Smooth muscle cell (in vitro differentiated cells): ENCODE results near the gene CHRDL1. TPM values are rescaled to one million over a fixed set of nuclear protein-coding genes. Genes with fewer than 3 reads are reported as not detected.
"Not testable (repeated sequence)": the region's sequence is repeated elsewhere in the genome, so short reads cannot be mapped to it uniquely, and the experiment has no call there.

Experiments used
- DNase-seq: peaks from one replicate; lab custom pipeline; 2025; ENCODE audit not compliant: unreplicated experiment; lab: John Stamatoyannopoulos, UW
- H2AFZ ChIP-seq: fragments of 200-600 bp; sonication (generic); 2 replicates; pipeline ENCODE4 v1.6.0; 2016; ENCODE audit warnings: antibody characterized with exemption, low read depth, mild to moderate bottlenecking
- H3F3A ChIP-seq: fragments of 200-600 bp; sonication (generic); 2 replicates; pipeline ENCODE4 v1.6.0; 2017; ENCODE audit warnings: antibody characterized with exemption, low read depth
- H3K27ac ChIP-seq: fragments of 200-600 bp; sonication (generic); 2 replicates; pipeline ENCODE4 v1.5.1; 2016; ENCODE audit warnings: low read depth, mild to moderate bottlenecking
- H3K27me3 ChIP-seq: fragments of 200-600 bp; sonication (generic); 2 replicates; pipeline ENCODE4 v1.6.1; 2016; ENCODE audit warnings: low read depth, mild to moderate bottlenecking
- H3K36me3 ChIP-seq: fragments of 200-600 bp; sonication (generic); 2 replicates; pipeline ENCODE4 v1.5.1; 2016; ENCODE audit warnings: low read depth
- H3K4me1 ChIP-seq: fragments of 200-600 bp; sonication (generic); 2 replicates; pipeline ENCODE4 v1.5.1; 2016; ENCODE audit warnings: low read depth
- H3K4me2 ChIP-seq: fragments of 200-600 bp; sonication (generic); 2 replicates; pipeline ENCODE4 v1.6.0; 2016; ENCODE audit warnings: mild to moderate bottlenecking
- H3K4me3 ChIP-seq: fragments of 200-600 bp; sonication (generic); 2 replicates; pipeline ENCODE4 v1.5.1; 2016; ENCODE audit warnings: mild to moderate bottlenecking
- H3K79me2 ChIP-seq: fragments of 200-600 bp; sonication (generic); 2 replicates; pipeline ENCODE4 v1.6.0; 2016; ENCODE audit warnings: low read depth, mild to moderate bottlenecking
- H3K9ac ChIP-seq: fragments of 200-600 bp; sonication (generic); 2 replicates; pipeline ENCODE4 v1.6.0; 2016; ENCODE audit warnings: low read depth
- H3K9me3 ChIP-seq: fragments of 200-600 bp; sonication (generic); replicated peaks from 2 replicates; pipeline ENCODE4 v1.5.1; 2016; ENCODE audit warnings: low read depth
- H4K20me1 ChIP-seq: fragments of 200-600 bp; sonication (generic); 2 replicates; pipeline ENCODE4 v1.6.0; 2016; ENCODE audit warnings: low read depth
- CTCF ChIP-seq: fragments of 200-600 bp; sonication (generic); IDR thresholded peaks from 2 replicates; pipeline ENCODE4 v1.5.1; 2017; ENCODE audit warnings: borderline replicate concordance, mild to moderate bottlenecking, antibody characterized with exemption; ENCODE audit not compliant: insufficient read depth, poor library complexity, severe bottlenecking
- WGBS: methylation state at CpG from one replicate; pipeline ENCODE4 v1.1.7; 2016; ENCODE audit warnings: low lambda C conversion rate; 5-methylcytosine and 5-hydroxymethylcytosine counted together
- polyA plus RNA-seq: library from polyadenylated mRNA; unstranded; fragments of >200 nt; fragmentation: Nextera tagmentation; extraction: Ambion mirVana; gene quantifications from 2 replicates; pipeline ENCODE4 v1.2.1, GENCODE V29; 2016
- total RNA-seq: library from RNA; depleted of rRNA; stranded (reverse); fragments of >200 nt; gene quantifications from 2 replicates; pipeline ENCODE4 v1.2.3, GENCODE V29; 2014

The CHRDL1 gene
- total and polyA plus RNA-seq, 2 experiments from 2014 or later, result not detected

DNA sequence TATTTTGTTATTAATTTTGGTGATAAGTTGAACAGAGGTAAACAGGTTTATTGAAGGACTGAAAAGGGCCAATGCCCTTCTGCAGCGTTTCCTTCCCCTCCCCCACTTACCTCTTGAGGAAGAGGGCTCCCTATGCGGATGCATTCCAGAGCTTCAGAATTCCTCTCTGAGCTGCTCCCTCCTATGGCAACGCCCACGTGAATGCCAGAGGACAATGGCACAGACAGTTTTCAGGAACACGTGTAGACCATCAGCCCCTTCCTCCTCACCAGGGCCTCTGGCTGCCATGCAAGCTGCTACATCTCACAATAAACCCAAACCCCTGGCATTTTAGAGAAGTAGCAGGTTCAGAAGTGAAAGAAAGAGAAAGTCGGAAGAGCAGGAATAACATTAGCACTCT is 127.9 kb downstream of the CHRDL1 start:
- Histone ChIP-seq H3K4me3 (no peak overlapping the region), H3K27ac (no peak overlapping the region), H4K20me1 (no peaks in the 10 kb centered on the region), H3F3A (no peaks in the 10 kb centered on the region), H2AFZ (no peak overlapping the region), H3K4me1 (no peaks in the 10 kb centered on the region), H3K9ac (no peak overlapping the region), H3K9me3 (no peaks in the 10 kb centered on the region), H3K36me3 (no peaks in the 10 kb centered on the region), H3K4me2 (no peak overlapping the region), H3K79me2 (no peaks in the 10 kb centered on the region), H3K27me3 (no peaks in the 10 kb centered on the region)
- 33% methylated on average over 6 of the region's 6 CpGs for WGBS
- no peak for TF ChIP-seq CTCF
- no peak for DNase-seq

DNA sequence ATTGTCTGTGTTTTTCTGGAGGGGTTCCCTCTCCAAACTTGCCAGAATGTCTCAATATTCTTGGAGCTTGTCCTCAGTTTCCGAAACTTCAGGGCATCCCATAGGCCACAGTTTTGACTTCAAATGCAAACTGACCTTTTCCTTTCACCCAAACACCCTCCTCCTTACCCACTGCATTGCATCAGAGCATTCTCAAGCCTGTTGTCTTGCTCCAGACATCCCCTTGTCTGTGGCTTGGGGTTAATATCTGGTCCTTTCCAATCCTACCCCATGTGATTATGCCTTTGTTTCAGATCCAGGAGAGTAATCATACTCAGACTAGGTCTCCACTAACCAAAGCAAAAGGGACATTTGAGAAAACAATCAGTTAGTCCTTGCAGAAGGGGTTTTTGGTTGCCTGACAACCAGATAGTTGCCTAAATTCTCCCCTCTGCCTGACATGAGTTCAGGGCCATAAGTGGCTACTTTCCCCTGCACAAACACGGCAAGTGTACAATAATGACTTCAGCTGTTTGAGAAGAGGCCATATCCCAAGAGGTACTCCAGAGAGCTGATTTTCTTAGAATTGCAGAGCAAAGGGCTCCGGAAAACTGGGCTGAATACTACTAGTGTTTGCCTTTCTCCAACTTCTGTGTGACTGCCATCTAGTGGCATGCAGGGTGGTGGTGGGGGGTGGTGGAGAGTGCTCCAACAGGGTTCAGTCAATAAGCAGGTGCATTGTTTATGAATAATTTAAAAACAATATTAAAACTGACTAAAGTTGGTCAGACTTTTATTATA is 130.2 kb downstream of the CHRDL1 start:
- H3K9ac ChIP-seq, result no peak overlapping the region
- H3K9me3 ChIP-seq, result no peaks in the 10 kb centered on the region

DNA sequence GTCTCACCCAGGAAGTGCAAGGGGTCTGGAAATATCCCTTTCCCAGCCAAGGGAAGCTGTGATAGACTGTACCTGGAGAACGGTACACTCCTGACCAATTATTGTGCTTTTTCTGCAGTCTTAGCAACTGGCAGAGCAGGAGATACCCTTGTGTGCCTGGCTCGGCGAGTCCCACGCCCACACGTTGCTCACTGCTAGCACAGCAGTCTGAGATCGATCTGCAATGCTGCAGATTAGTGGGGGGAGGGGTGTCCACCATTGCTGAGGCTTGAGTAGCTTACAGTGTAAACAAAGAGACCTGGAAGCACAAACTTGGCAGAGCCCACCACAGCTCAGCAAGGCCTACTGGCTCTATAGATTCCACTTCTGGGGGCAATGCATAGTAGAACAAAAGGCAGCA is 138.5 kb downstream of the CHRDL1 start:
- Histone ChIP-seq H3K4me1 (no peaks in the 10 kb centered on the region), H3K27ac (no peak overlapping the region), H3F3A (no peaks in the 10 kb centered on the region), H3K27me3 (no peaks in the 10 kb centered on the region), H3K9ac (no peak overlapping the region), H3K36me3 (no peaks in the 10 kb centered on the region), H3K4me2 (no peak overlapping the region), H2AFZ (no peak overlapping the region), H3K4me3 (no peak overlapping the region), H3K9me3 (no peaks in the 10 kb centered on the region), H3K79me2 (no peaks in the 10 kb centered on the region), H4K20me1 (no peaks in the 10 kb centered on the region)
- 68% methylated on average over 6 of the region's 6 CpGs for WGBS
- no peak for TF ChIP-seq CTCF
- DNase-seq, result no peak

More for the DNA sequence above, 130.2 kb downstream of the CHRDL1 start:
- H3K36me3 ChIP-seq, result no peaks in the 10 kb centered on the region
- H3K4me3 ChIP-seq, result no peak overlapping the region
- no peak for DNase-seq
- H4K20me1 ChIP-seq, result no peaks in the 10 kb centered on the region
- peak; percentile 46 for TF ChIP-seq CTCF
- no peaks in the 10 kb centered on the region for H3K27me3 ChIP-seq
- H3F3A ChIP-seq, result no peaks in the 10 kb centered on the region
- H3K4me1 ChIP-seq, result no peaks in the 10 kb centered on the region
- H3K79me2 ChIP-seq, result no peaks in the 10 kb centered on the region
- 51% methylated on average over 3 of the region's 3 CpGs for WGBS
- H2AFZ ChIP-seq, result no peak overlapping the region
- no peak overlapping the region for H3K27ac ChIP-seq
- H3K4me2 ChIP-seq, result no peak overlapping the region

DNA sequence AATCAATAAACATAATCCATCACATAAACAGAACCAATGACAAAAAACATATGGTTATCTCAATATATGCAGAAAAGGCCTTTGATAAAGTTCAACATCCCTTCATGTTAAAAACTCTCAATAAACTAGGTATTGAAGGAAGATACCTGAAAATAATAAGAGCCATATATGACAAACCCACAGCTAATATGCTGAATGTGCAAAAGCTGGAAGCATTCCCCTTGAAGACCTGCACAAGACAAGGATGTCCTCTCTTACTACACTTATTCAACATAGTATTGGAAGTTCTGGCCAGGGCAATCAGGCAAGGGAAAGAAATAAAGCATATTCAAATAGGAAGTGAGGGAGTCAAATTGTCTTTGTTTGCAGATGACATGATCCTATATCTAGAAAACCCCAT is 141.3 kb downstream of the CHRDL1 start:
- H3K9ac ChIP-seq, result not testable (repeated sequence)

More for the DNA sequence above, 141.3 kb downstream of the CHRDL1 start:
- H4K20me1 ChIP-seq, H2AFZ ChIP-seq, H3K4me3 ChIP-seq, H3K9me3 ChIP-seq, H3F3A ChIP-seq, DNase-seq, H3K27me3 ChIP-seq, H3K36me3 ChIP-seq, H3K27ac ChIP-seq, H3K4me2 ChIP-seq, H3K79me2 ChIP-seq, H3K4me1 ChIP-seq: not testable (repeated sequence)
